GM23248 (cell line): ENCODE results near the gene MYOM3. TPM values are rescaled to one million over a fixed set of nuclear protein-coding genes. Genes with fewer than 3 reads are reported as not detected.

Source experiments
- DNase-seq: peaks from one replicate; pipeline ENCODE4 v3.0.0-alpha.2; 2015
- H2AFZ ChIP-seq: fragments of 200-600 bp; sonication (generic); 2 replicates; pipeline ENCODE4 v1.6.1; 2016; ENCODE audit warnings: antibody characterized with exemption
- H3F3A ChIP-seq: fragments of 200-600 bp; sonication (generic); 2 replicates; pipeline ENCODE4 v1.6.1; 2016; ENCODE audit warnings: mild to moderate bottlenecking, antibody characterized with exemption, mixed run types; ENCODE audit not compliant: insufficient read depth
- H3K27ac ChIP-seq: fragments of 200-600 bp; sonication (generic); 2 replicates; pipeline ENCODE4 v1.5.1; 2016; ENCODE audit warnings: mild to moderate bottlenecking
- H3K27me3 ChIP-seq: fragments of 200-600 bp; sonication (generic); replicated peaks from 2 replicates; pipeline ENCODE4 v1.6.1; 2016; ENCODE audit warnings: mild to moderate bottlenecking; ENCODE audit not compliant: insufficient read depth
- H3K36me3 ChIP-seq: fragments of 200-600 bp; sonication (generic); 2 replicates; pipeline ENCODE4 v1.6.1; 2016; ENCODE audit warnings: low read depth, mild to moderate bottlenecking
- H3K4me1 ChIP-seq: fragments of 200-600 bp; sonication (generic); 2 replicates; pipeline ENCODE4 v1.6.1; 2016; ENCODE audit warnings: mild to moderate bottlenecking; ENCODE audit not compliant: insufficient read depth
- H3K4me2 ChIP-seq: fragments of 200-600 bp; sonication (generic); one replicate; pipeline ENCODE4 v1.6.1; 2016; ENCODE audit warnings: mild to moderate bottlenecking; ENCODE audit not compliant: unreplicated experiment
- H3K4me3 ChIP-seq: fragments of 200-600 bp; sonication (generic); 2 replicates; pipeline ENCODE4 v1.5.1; 2016; ENCODE audit warnings: mild to moderate bottlenecking
- H3K79me2 ChIP-seq: fragments of 200-600 bp; sonication (generic); 2 replicates; pipeline ENCODE4 v1.6.1; 2016; ENCODE audit warnings: mild to moderate bottlenecking; ENCODE audit not compliant: insufficient read depth
- H3K9ac ChIP-seq: fragments of 200-600 bp; sonication (generic); 2 replicates; pipeline ENCODE4 v1.6.1; 2016; ENCODE audit warnings: mild to moderate bottlenecking
- H3K9me2 ChIP-seq: fragments of 200-600 bp; sonication (generic); 2 replicates; pipeline ENCODE4 v1.6.1; 2016; ENCODE audit warnings: mixed run types, mild to moderate bottlenecking, moderate library complexity; ENCODE audit not compliant: insufficient read depth
- H3K9me3 ChIP-seq: fragments of 200-600 bp; sonication (generic); one replicate; pipeline ENCODE4 v1.6.1; 2017; ENCODE audit warnings: low read depth
- H4K20me1 ChIP-seq: fragments of 200-600 bp; sonication (generic); 2 replicates; pipeline ENCODE4 v1.6.0; 2016; ENCODE audit not compliant: insufficient read depth
- EZH2 ChIP-seq: fragments of 200-600 bp; sonication (generic); IDR thresholded peaks from 2 replicates; pipeline ENCODE4 v1.6.1; 2018; ENCODE audit warnings: antibody characterized with exemption, mild to moderate bottlenecking; ENCODE audit not compliant: insufficient read depth, poor library complexity, severe bottlenecking
- EZH2phosphoT487 ChIP-seq: fragments of 200-600 bp; sonication (generic); IDR thresholded peaks from 2 replicates; pipeline ENCODE4 v1.6.1; 2018; ENCODE audit warnings: antibody characterized with exemption, moderate library complexity, mild to moderate bottlenecking, low read depth; ENCODE audit not compliant: insufficient read depth
- WGBS, 2 experiments: methylation state at CpG; one replicate each; pipeline ENCODE4 v1.1.6; 2015 to 2017; ENCODE audit warnings: low lambda C conversion rate in 2 of 2, low coverage in 1 of 2; ENCODE audit errors: missing lambda C conversion rate in 2 of 2; 5-methylcytosine and 5-hydroxymethylcytosine counted together
- in situ Hi-C: fragments of 300-500 bp; cut with MboI; formaldehyde crosslinking; loops from 2 replicates; pipeline ENCODE4 v1.15.0; 2020
- polyA plus RNA-seq: library from polyadenylated mRNA; unstranded; fragments of >200 nt; fragmentation: Nextera tagmentation; extraction: Ambion mirVana; gene quantifications from 2 replicates; pipeline ENCODE4 v1.2.1, GENCODE V29; 2016
- total RNA-seq: library from RNA; depleted of rRNA; stranded (reverse); fragments of >200 nt; shearing (Covaris generic); gene quantifications from 2 replicates; pipeline ENCODE4 v1.2.3, GENCODE V29; 2014

MYOM3 gene
- total and polyA plus RNA-seq, 2 experiments from 2014 or later, result 1.2 to 1.4 TPM

DNA sequence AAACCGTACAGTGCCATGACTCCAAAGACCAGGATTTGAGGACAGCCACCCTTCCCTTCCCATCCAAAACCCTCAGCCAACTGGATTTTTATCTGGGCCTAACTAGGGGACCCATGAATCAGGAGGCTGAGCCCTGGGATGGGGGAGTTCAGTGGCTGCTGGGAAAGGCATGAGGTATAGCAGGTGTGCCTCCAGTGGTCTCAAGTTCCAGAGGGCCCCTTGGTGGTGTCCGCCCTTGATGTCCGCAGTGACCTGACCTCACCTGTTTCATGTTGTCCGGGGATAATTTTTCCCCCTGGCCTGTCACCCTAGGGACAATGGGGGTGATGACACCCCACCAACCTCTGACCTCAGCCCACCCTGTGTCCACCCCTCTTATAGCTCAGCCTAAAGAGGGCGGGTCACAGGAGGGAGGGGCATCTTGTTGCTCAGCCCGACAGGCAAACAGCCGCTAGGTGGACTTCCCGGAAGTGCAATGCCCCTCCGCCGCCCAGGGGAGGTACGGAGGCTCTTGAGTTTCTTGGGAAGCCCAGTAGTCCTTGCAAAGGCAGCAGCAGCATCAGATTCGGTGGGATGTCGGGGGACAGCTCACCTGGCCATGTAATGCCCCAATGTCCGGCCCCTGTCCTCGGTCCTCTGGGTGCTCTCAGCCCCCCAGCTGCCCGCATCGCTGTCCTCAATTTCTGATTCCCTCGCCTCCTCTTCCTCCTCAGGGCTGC, 44.8 kb upstream of the MYOM3 start:
- DNase-seq, result no peak
- 74 to 79% methylated on average over 17 to 18 of the region's 18 CpGs for WGBS, 2 experiments
- H3K4me3 ChIP-seq, result no peak overlapping the region
- peaks cover 11% of the 10 kb centered on the region; the same call in 1 of the 2 replicates for H3K27me3 ChIP-seq
- no peaks in the 10 kb centered on the region for H3K9me2 ChIP-seq
- H2AFZ ChIP-seq, result no peak overlapping the region
- H3K4me2 ChIP-seq, result no peak overlapping the region
- H3K27ac ChIP-seq, result no peak overlapping the region
- no peaks in the 10 kb centered on the region for H3K79me2 ChIP-seq
- TF ChIP-seq EZH2phosphoT487 (no peak), EZH2 (no peak)
- no peaks in the 10 kb centered on the region for H3F3A ChIP-seq
- H3K4me1 ChIP-seq, result no peaks in the 10 kb centered on the region
- H3K9ac ChIP-seq, result no peak overlapping the region
- H3K9me3 ChIP-seq, result no peaks in the 10 kb centered on the region
- in situ Hi-C loops, result no loop called here
- H3K36me3 ChIP-seq, result no peaks in the 10 kb centered on the region
- H4K20me1 ChIP-seq, result no peaks in the 10 kb centered on the region

DNA sequence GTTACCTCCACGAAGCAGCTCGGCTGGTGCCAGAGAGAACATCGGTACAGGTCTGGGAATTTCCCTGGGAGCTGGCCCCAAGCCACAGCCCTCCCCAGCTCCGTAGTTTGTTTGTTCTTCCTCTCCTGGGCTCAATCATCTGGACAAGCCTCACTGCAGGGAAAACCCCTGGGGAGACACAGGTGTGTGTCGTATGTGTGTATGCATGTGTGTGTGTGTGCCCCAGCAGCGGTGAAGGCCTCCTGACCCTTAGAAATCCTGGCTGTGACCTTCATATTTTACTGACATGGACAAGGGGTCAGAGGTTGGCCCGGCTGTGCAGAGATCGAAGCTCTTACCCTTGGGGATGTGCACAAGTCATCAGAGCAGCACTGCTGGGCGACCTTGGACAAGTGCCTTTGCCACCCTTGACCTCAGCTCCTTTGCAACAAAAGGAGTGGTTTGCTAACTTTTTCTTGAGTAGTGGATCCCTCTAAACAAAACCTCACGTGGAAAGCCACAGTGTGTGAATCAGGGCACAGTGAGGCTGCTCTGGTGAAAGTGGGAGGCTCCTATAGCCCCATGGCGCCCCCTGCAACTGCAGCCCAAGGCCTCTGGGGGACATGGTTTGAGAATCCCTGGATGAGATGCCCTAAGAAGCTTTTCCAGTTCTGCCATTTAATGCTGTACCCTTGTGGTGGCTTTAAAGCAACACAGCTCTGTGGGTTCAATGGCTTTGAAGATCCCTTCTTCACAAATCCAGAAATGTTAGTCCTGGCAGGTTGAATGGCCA, 43.3 kb upstream of the MYOM3 start:
- Histone ChIP-seq H3F3A (peaks cover under 1% of the 10 kb centered on the region; the same call in 1 of the 2 replicates), H3K9ac (no peak overlapping the region), H3K9me2 (no peaks in the 10 kb centered on the region), H3K27me3 (peaks cover 18% of the 10 kb centered on the region), H3K27ac (no peak overlapping the region), H2AFZ (no peak overlapping the region), H4K20me1 (no peaks in the 10 kb centered on the region), H3K36me3 (no peaks in the 10 kb centered on the region), H3K9me3 (no peaks in the 10 kb centered on the region), H3K4me2 (no peak overlapping the region), H3K4me1 (peaks cover 1% of the 10 kb centered on the region; the same call in 1 of the 2 replicates), H3K79me2 (no peaks in the 10 kb centered on the region), H3K4me3 (no peak overlapping the region)
- TF ChIP-seq EZH2phosphoT487 (no peak), EZH2 (no peak)
- 63 to 66% methylated on average over 11 of the region's 11 CpGs for WGBS, 2 experiments
- in situ Hi-C loops, result no loop called here
- peak; percentile 20 for DNase-seq

DNA sequence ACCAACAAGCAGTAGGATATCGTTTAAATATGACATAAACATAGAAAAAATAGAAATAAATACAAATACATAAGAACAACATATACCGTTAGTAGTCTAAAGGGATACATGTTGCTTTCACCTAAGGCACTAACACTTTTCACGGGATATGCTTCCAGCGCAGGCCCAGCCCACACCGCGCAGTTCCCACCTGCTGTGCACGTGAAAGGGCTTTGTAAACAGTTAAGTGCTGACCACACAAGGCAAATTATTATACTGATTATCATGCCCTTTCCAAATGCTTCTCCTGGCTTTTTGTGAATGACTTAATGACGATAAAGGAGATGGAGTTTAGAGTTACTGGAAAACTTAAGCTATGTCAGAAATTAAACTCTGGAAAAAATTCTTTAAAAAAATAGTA, 42.3 kb upstream of the MYOM3 start:
- peaks cover 3% of the 10 kb centered on the region; the same call in 1 of the 2 replicates for H3F3A ChIP-seq
- no peak overlapping the region for H3K27ac ChIP-seq
- no peak overlapping the region for H3K9ac ChIP-seq
- no peak for TF ChIP-seq EZH2phosphoT487
- H3K4me3 ChIP-seq, result no peak overlapping the region
- 76% methylated on average over 8 of the region's 8 CpGs for WGBS, 2 experiments
- DNase-seq, result no peak
- H2AFZ ChIP-seq, result no peak overlapping the region
- no peaks in the 10 kb centered on the region for H3K9me3 ChIP-seq
- H3K36me3 ChIP-seq, result no peaks in the 10 kb centered on the region
- no peaks in the 10 kb centered on the region for H3K79me2 ChIP-seq
- no peaks in the 10 kb centered on the region for H4K20me1 ChIP-seq
- H3K9me2 ChIP-seq, result no peaks in the 10 kb centered on the region
- peaks cover 9% of the 10 kb centered on the region for H3K4me1 ChIP-seq
- H3K4me2 ChIP-seq, result no peak overlapping the region
- peaks cover 18% of the 10 kb centered on the region for H3K27me3 ChIP-seq
- in situ Hi-C loops, result no loop called here

DNA sequence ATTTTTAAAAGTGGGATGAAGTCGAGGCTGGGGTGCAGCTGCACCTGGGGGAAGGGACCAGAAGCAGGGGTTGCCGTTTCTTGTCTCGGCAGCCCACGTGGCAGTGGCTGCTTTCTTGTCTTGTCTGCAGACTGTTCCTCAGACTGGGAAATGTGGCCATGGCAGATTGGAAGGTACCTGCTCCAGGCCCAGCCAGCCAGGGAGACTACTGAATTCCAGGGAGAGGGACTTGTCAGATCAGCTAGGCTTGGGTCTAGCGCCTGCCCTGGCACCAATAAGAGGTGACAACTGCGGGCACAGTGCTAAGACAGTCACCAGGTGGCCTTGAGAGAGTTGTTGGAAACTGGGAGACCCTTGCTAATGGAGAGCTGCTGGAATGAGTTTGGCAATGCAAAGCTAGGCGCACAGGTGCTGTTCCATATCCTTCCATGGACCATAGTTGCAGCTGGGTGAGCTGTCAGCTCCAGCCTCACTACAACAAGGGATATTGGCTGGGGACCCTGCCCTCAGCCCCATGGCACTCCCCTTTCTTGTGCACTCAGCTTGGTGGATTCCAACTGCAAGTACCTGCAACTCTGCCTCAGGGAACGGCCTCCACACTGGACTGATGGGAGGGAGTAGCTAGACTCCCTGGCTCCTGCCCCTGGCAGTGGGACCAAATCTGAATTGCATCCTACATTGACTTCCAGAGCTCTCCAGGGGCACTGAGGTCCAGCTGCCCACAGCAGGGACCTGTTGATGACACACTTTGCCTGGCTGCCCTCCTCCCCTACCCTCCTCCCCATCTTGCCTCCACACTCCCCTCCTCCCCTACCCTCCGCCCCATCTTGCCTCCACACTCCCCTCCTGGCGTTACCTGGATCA, 40.9 kb upstream of the MYOM3 start:
- no peak overlapping the region for H3K4me2 ChIP-seq
- 88 to 92% methylated on average over 9 to 10 of the region's 10 CpGs for WGBS, 2 experiments
- no peaks in the 10 kb centered on the region for H3K79me2 ChIP-seq
- H4K20me1 ChIP-seq, result no peaks in the 10 kb centered on the region
- no peaks in the 10 kb centered on the region for H3K36me3 ChIP-seq
- H3K4me3 ChIP-seq, result no peak overlapping the region
- no peaks in the 10 kb centered on the region for H3K9me3 ChIP-seq
- no peak overlapping the region for H3K27ac ChIP-seq
- no peaks in the 10 kb centered on the region for H3K9me2 ChIP-seq
- H2AFZ ChIP-seq, result no peak overlapping the region
- in situ Hi-C loops, result no loop called here
- no peak for DNase-seq
- H3K9ac ChIP-seq, result no peak overlapping the region
- TF ChIP-seq EZH2 (no peak), EZH2phosphoT487 (no peak)
- peaks cover 3% of the 10 kb centered on the region; the same call in 1 of the 2 replicates for H3F3A ChIP-seq
- peaks cover 9% of the 10 kb centered on the region for H3K4me1 ChIP-seq
- H3K27me3 ChIP-seq, result peaks cover 18% of the 10 kb centered on the region
